ENCODE results near the gene SORCS2. TPM values are rescaled to one million over a fixed set of nuclear protein-coding genes. Genes with fewer than 3 reads are reported as not detected.

The SORCS2 gene
- polyA plus RNA-seq, 1 donor (not counting 4 experiments of a cell fraction or from before 2014, with no cell fraction given) = 0.09 TPM

- Histone ChIP-seq H3K79me2 (ENCODE audit: control insufficient read depth, insufficient read depth, low read length) (no peaks in the 10 kb centered on the region), H3K27me3 (ENCODE audit: control insufficient read depth, extremely low read depth, insufficient read depth, low read length) (no peaks in the 10 kb centered on the region), H3K9me1 (ENCODE audit: control insufficient read depth, extremely low read depth, insufficient read depth, low read length) (no peaks in the 10 kb centered on the region), H3K9me3 (ENCODE audit: control insufficient read depth, low read depth, low read length) (no peaks in the 10 kb centered on the region), H3K4me3 (ENCODE audit: control insufficient read depth in 2 of 3, extremely low read depth in 1 of 3, insufficient read depth in 2 of 3, low read depth in 1 of 3, low read length in 3 of 3) (no peak overlapping the region), H4K20me1 (ENCODE audit: control insufficient read depth, extremely low read depth, insufficient read depth, low read length) (no peaks in the 10 kb centered on the region), H3K4me1 (ENCODE audit: control insufficient read depth, extremely low read depth, insufficient read depth, low read length) (peaks cover 4% of the 10 kb centered on the region), H3K9ac (ENCODE audit: control insufficient read depth, extremely low read depth, insufficient read depth, low read length) (no peak overlapping the region), H3K4me2 (ENCODE audit: control insufficient read depth, extremely low read depth, insufficient read depth, low read depth, low read length) (no peak overlapping the region), H2AFZ (ENCODE audit: control insufficient read depth, low read length) (no peak overlapping the region), H3K27ac (ENCODE audit: control insufficient read depth, insufficient read depth, low read length) (no peak overlapping the region), H3K36me3 (ENCODE audit: control insufficient read depth in 2 of 2, extremely low read depth in 1 of 2, insufficient read depth in 2 of 2, low read length in 2 of 2) (no peaks in the 10 kb centered on the region)
- DNase-seq (ENCODE audit: low read depth, low spot score) (no peak), FAIRE-seq (no peak)
- dilution Hi-C loops (cut with MboI; ENCODE audit: extremely low pct_ligation_motif_present, low sequenced_read_pairs) = no loop called here
- TF ChIP-seq CTCF (optimal IDR thresholded peaks at IDR 0.05 in 1 of 3, IDR thresholded peaks at IDR 0.05 in 1 of 3, conservative IDR thresholded peaks at IDR 0.05 in 1 of 3; ENCODE audit: extremely low read depth in 1 of 3, insufficient read depth in 2 of 3, low read length in 3 of 3) (no peak), EZH2 (IDR thresholded peaks at IDR 0.05; ENCODE audit: low read length) (no peak)
These were observed 247.4 kb downstream of the SORCS2 start for GRCh38 chr4:7439699-7440098.

GRCh38 chr4:7441201-7441600, 248.9 kb downstream of the SORCS2 start:
- TF ChIP-seq EZH2 (IDR thresholded peaks at IDR 0.05; ENCODE audit: low read length) (no peak), CTCF (optimal IDR thresholded peaks at IDR 0.05 in 1 of 3, IDR thresholded peaks at IDR 0.05 in 1 of 3, conservative IDR thresholded peaks at IDR 0.05 in 1 of 3; ENCODE audit: extremely low read depth in 1 of 3, insufficient read depth in 2 of 3, low read length in 3 of 3) (no peak)
- Histone ChIP-seq H3K4me2 (ENCODE audit: control insufficient read depth, extremely low read depth, insufficient read depth, low read depth, low read length) (no peak overlapping the region), H2AFZ (ENCODE audit: control insufficient read depth, low read length) (no peak overlapping the region), H3K4me3 (ENCODE audit: control insufficient read depth in 2 of 3, extremely low read depth in 1 of 3, insufficient read depth in 2 of 3, low read depth in 1 of 3, low read length in 3 of 3) (no peak overlapping the region), H3K79me2 (ENCODE audit: control insufficient read depth, insufficient read depth, low read length) (no peaks in the 10 kb centered on the region), H3K4me1 (ENCODE audit: control insufficient read depth, extremely low read depth, insufficient read depth, low read length) (no peaks in the 10 kb centered on the region), H3K27me3 (ENCODE audit: control insufficient read depth, extremely low read depth, insufficient read depth, low read length) (peaks cover 4% of the 10 kb centered on the region), H4K20me1 (ENCODE audit: control insufficient read depth, extremely low read depth, insufficient read depth, low read length) (no peaks in the 10 kb centered on the region), H3K9me1 (ENCODE audit: control insufficient read depth, extremely low read depth, insufficient read depth, low read length) (no peaks in the 10 kb centered on the region), H3K9me3 (ENCODE audit: control insufficient read depth, low read depth, low read length) (no peaks in the 10 kb centered on the region), H3K9ac (ENCODE audit: control insufficient read depth, extremely low read depth, insufficient read depth, low read length) (no peak overlapping the region), H3K36me3 (ENCODE audit: control insufficient read depth in 2 of 2, extremely low read depth in 1 of 2, insufficient read depth in 2 of 2, low read length in 2 of 2) (no peaks in the 10 kb centered on the region), H3K27ac (ENCODE audit: control insufficient read depth, insufficient read depth, low read length) (no peak overlapping the region)
- no peak for DNase-seq (ENCODE audit: low read depth, low spot score)
- dilution Hi-C loops (cut with MboI; ENCODE audit: extremely low pct_ligation_motif_present, low sequenced_read_pairs) = no loop called here
- FAIRE-seq = no peak

Measured in keratinocyte (primary cell).